ENCODE data around the gene PGAP1.
A peak's percentile ranks its signal among the peaks of the same experiment; 100 is the strongest.

Gene PGAP1

DNA sequence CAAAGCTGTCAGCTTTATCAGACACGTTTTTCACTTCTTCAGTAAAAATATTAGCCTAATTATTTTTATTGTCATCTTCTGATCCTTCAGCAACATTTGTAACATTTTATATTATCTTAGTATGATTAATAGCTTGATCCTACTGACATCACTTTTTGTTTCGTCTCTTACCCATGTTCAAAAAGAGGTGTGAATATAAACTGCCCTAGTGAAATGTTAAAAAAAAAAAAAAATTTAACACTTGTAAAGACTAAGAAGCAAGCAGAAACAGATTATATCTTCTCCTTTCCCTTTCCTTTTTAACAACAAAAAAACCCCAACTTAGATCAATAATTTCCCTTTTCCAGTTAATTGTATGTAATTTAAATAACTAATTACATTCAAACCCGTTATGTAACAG, 81.1 kb downstream of the PGAP1 start:
- TF ChIP-seq, protein P1, sequence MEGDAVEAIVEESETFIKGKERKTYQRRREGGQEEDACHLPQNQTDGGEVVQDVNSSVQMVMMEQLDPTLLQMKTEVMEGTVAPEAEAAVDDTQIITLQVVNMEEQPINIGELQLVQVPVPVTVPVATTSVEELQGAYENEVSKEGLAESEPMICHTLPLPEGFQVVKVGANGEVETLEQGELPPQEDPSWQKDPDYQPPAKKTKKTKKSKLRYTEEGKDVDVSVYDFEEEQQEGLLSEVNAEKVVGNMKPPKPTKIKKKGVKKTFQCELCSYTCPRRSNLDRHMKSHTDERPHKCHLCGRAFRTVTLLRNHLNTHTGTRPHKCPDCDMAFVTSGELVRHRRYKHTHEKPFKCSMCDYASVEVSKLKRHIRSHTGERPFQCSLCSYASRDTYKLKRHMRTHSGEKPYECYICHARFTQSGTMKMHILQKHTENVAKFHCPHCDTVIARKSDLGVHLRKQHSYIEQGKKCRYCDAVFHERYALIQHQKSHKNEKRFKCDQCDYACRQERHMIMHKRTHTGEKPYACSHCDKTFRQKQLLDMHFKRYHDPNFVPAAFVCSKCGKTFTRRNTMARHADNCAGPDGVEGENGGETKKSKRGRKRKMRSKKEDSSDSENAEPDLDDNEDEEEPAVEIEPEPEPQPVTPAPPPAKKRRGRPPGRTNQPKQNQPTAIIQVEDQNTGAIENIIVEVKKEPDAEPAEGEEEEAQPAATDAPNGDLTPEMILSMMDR (conservative IDR thresholded peaks at IDR 0.05; ENCODE audit: low read depth, low read length): no peak
- DNase-seq (ENCODE audit: low read depth): no peak
- no peak overlapping the region for H3K4me3 ChIP-seq (ENCODE audit: low read depth, low read length)

DNA sequence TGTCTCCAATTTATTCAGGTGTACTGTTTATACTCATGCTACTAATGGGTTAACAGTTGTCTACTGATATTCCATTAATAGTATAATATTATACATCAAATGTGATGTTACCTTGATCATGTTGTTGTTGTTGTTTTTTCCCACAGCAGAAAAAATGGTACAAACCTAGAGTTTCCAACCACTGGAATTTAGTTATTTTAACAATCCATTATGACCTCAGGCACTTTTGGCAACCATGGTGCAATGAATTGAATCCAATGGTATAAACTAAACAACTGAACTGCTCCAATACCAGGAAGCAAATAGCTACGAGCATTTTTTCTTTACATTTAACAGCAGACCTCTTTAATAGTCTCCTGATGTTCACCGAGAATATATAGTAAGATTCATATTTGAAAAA, 86.3 kb downstream of the PGAP1 start:
- TF ChIP-seq, protein P1 (conservative IDR thresholded peaks at IDR 0.05; ENCODE audit: low read depth, low read length): no peak
- no peak overlapping the region for H3K4me3 ChIP-seq (ENCODE audit: low read depth, low read length)
- no peak for DNase-seq (ENCODE audit: low read depth)

DNA sequence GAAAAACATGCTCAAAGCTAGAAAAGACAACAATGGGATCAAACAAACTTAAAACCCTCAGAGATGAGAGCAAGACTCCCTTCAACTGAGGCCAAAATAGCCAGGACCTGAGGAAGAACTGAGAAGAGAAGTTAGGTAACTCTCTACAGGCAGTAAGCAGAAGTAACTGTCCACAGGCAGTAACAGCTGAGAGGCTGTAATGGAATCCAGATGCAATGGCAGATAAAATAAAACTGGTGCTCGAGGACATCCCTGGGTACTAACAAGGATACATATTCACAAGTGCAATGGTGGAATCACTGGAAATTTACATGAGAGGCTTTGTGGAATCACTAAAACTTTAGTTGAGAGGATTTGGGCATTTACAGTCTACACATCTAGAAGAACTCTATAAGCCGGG, 86.9 kb downstream of the PGAP1 start:
- TF ChIP-seq, protein P1 (conservative IDR thresholded peaks at IDR 0.05; ENCODE audit: low read depth, low read length): no peak
- DNase-seq (ENCODE audit: low read depth): no peak
- H3K4me3 ChIP-seq (ENCODE audit: low read depth, low read length): no peak overlapping the region

DNA sequence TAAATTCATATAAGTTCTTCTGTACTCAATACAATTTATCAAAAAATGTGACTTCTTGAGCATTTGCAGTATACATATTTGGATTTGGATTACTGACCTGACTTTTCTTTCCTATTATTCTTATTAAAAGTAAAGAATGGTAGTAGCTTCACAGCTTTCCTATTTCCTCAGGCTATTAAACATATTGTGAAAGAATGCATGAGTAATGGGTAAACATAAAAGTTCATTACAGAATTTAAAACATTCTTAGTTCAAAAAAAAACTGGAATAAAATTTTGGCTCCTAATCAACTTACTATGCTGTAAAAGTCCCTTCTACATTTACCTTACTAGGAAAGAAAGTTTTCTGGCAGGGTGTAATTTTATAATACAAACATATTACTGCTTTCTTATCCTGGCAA, 90.1 kb downstream of the PGAP1 start:
- TF ChIP-seq, protein P1 (conservative IDR thresholded peaks at IDR 0.05; ENCODE audit: low read depth, low read length): no peak
- H3K4me3 ChIP-seq (ENCODE audit: low read depth, low read length): no peak overlapping the region
- DNase-seq (ENCODE audit: low read depth): peak; percentile 21

DNA sequence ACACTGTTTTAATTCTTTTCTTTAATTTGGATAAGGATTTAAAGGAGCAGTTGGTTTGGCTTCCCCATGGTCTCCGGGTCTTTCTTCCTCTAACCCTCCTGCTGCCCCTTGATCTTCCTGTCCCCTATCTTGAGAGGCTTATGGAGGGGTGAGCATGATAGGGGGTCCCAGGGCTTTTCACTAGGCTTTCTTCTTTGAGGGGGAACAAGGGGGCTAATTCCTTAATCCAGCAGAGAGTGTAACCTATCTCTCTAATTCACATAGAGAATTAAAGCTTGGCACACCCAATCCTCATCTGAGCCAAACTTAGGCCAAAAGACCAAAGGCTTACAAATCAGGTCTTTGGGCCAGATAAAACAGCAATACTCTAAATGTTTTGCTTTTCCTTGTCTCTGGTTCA, 95.8 kb downstream of the PGAP1 start:
- TF ChIP-seq, protein P1 (conservative IDR thresholded peaks at IDR 0.05; ENCODE audit: low read depth, low read length): no peak
- no peak for DNase-seq (ENCODE audit: low read depth)

DNA sequence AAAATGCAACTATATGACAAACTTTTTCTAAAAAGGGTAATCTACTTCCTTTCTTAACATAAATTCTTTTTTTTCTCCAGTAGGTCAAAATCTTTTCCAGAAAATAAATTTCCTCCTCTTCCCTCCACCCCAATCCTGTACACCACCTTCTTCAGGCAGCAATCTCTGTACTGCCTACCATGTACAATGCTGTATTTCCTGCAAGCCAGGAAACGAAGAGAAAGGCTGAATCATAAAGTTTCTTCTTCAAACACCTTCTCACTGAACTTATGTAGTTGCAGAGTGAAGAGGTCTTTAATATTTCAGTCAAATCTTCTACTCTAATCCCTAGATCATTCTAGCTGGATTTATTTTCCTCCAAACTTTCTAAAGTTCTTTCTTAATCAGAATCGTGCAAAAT, 99.2 kb downstream of the PGAP1 start:
- DNase-seq (ENCODE audit: low read depth): no peak
- no peak overlapping the region for H3K4me3 ChIP-seq (ENCODE audit: low read depth, low read length)
- TF ChIP-seq, protein P1 (conservative IDR thresholded peaks at IDR 0.05; ENCODE audit: low read depth, low read length): no peak

More for the DNA sequence above, 95.8 kb downstream of the PGAP1 start:
- no peak overlapping the region for H3K4me3 ChIP-seq (ENCODE audit: low read depth, low read length)

- DNase-seq (ENCODE audit: low read depth): peak; percentile 86
- no peak overlapping the region for H3K4me3 ChIP-seq (ENCODE audit: low read depth, low read length)
- TF ChIP-seq, protein P1 (conservative IDR thresholded peaks at IDR 0.05; ENCODE audit: low read depth, low read length): no peak
Observed at GRCh38 chr2:196823750-196824522, 102.6 kb downstream of the PGAP1 start.

Data from choroid plexus epithelial cell (primary cell).